SH-SY5Y (cell line): Measurements from ENCODE around the gene NOX3.

Source experiments
- GATA2 ChIP-seq: IDR thresholded peaks from 2 replicates; pipeline ENCODE4 v1.6.1; 2011; ENCODE audit warnings: mild to moderate bottlenecking, low read depth, low read length
- GATA3 ChIP-seq: IDR thresholded peaks from 2 replicates; pipeline ENCODE4 v1.6.1; 2011; ENCODE audit warnings: low read depth, mild to moderate bottlenecking, low read length, moderate library complexity

GRCh38 chr6:155396605-155397004, 59.0 kb downstream of the NOX3 start:
- TF ChIP-seq GATA3 (no peak), GATA2 (no peak)
